Measurements from ENCODE around the gene RAB9B.
"Not testable (repeated sequence)": the region's sequence is repeated elsewhere in the genome, so short reads cannot be mapped to it uniquely, and the experiment has no call there.

RAB9B gene, protein sequence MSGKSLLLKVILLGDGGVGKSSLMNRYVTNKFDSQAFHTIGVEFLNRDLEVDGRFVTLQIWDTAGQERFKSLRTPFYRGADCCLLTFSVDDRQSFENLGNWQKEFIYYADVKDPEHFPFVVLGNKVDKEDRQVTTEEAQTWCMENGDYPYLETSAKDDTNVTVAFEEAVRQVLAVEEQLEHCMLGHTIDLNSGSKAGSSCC

DNA sequence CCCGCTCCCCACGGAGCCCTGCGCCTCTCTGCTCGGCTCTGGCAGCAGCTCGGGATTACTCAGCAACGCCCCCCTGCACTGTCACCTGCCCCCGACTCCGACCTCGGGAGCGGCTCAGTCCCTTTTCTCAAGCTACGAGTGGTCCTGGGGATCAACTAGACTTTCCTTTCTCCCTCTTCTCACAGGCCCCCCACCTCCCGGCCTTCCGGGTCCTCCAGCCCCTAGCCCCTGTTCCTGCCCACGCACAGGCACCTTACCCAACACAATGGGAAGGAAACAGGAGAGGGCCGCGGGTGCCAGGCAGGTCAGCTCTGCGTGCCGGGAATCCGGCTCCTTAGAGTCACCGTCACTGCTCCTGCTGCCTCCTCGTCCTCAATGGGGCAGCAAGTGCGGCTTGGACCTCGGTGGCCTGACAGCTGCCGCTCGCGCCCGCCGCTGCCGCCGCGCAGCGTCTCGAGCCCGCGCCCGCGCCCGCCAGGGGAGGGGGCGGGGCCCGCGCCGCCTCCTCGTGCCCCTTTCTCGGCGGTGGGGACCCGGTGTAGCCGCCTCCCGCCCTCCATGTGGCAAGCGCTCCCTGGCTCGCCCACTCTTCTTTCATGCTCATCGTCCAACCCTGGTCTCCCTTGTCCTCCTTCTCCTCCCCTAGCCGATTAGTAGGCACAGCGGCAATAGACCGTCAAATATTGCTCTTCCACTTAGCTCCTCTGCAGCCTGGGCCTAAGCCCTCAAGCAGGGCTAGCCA is at the start of gene RAB9B:
RAB9B (minus strand) TSS at position 455 of the 742 bp plus-strand sequence. CDS start 6,473 bp downstream, outside the sequence.
- peak; percentile 41 for DNase-seq

DNA sequence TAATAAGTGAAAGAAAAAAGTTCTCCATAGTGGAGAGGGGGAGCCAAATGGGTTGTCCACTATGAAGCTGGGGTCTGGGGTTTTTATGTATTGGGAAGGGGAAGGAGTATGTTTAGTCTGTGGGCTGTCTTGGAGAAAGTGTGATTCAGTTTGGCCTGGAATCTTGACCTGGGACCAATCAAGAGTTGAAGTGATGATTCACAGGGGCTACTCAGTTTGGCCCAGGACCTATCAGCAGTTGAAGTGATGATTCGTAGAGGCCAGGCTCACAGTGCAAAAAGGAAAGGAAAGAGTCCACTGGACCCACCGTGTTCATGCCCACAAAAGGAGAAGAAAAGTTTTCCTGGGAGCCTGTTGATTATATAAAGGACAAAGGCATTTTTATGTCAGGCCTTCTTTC is 47.3 kb upstream of the RAB9B start:
- no peak for DNase-seq

DNA sequence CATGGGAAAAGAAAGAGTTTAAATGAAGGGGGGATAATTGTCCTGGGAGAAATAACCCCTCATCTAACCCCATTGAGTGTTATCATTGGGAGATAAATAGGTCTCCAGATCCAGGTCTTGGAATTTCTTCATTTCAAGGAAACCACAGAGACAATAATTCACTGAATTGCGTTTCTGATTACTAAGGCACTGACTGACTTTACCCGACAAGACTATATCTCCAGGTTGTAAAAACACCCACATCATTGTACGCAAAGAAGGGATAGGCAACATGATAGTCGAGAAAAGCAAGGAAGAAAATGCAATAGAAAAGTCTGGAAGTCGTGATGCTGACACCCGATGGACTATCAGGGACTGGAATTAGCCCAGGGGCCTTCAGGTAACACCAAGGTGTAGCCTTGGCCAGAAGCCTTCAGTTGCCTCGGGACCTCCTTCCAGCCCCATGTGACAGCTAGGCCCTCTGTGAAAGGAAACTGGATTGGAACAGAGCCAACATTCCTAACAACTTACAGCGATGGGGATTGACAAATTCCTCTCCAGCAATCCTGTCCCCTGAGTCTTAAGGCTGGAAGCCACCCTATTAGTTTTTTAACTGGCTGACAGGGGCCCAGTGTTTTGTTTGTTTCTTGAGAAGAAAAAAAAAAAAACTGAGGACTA is 46.5 kb upstream of the RAB9B start:
- DNase-seq = no peak

DNA sequence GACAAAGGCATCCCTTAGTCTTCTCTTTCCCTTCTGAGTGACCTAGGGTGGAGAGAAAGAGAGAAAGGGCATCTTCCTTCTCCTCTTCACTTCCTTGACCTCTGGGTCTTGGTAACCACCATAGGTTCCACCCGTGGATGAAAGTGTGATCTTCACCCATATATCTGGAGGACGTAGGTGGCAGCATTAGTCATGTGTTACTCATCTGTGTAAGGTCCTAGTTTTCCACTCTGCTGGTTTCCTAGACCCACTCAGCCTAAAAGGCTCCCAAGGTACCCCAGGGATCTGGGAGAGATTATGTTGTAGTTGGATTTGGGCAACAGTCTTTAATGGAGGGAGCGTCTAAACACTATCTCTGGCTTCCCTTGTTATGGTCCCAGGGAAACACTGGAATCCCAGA is 45.5 kb upstream of the RAB9B start:
- DNase-seq = no peak

DNA sequence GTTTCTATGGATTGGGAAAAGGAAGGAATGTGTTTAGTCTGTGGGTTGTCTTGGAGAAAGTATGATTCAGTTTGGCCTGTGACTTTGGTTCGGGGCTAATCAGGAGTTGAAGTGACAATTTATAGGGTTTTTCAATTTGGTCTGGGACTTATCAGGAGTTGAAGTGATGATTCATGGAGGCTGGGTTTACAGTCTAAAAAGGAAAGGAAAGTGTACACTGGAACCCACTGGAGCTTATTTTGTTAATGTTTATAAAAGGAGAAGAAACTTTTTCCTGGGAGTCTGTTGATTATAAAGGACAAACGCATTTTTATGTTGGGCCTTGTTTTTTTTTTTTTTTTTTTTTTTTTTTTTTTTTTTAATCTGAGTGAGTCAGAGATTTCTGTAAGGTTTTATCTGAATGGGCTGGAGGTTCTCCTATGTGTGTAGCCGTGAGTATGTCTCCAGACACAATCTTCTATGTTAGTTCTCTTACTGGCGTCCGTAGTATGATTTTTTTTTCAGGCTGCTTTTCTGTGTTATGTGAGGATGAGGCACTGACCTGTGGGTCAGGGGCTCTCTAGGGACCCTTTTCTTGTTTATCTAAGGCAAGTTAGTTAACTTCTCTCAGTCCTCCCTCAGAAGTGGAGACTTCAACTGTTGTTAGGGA is 33.0 kb upstream of the RAB9B start:
- no peak for DNase-seq

DNA sequence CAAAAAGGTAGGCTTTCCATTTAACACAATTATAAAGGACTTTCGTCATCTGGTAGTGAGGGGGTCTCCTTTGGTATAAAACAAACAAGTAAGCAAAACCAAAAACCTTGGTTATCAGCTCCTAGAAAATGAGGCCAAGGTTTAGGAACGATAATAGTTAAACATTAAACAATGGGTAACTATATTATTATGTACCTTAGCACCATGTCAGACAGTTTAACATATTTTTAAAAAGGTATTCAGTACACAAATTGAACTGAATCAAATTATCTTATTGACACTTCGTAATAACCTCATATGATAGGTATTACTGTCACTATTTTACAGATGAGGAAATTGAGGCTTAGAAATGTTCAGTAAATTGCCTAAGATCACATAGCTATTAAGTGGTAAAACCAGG is 32.1 kb upstream of the RAB9B start:
- no peak for DNase-seq

DNA sequence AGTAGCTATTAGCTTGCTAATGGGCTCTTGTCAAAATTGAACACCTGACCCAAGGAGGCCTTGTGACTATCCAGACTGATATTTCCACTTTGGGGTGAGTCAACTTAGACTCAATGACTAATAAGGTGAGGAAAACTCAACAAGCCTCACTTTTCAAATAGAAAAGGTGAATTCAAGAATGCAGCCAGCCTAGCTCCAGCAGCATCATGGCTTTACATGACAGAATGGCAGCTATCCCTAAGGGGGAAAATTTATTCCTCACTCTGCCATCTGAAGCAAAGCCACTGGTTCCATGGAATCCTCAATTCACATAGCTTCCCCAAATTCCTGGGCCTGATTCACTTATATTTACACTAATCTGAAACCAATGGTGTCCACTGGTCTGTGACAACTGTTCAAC is 29.1 kb upstream of the RAB9B start:
- DNase-seq = no peak

DNA sequence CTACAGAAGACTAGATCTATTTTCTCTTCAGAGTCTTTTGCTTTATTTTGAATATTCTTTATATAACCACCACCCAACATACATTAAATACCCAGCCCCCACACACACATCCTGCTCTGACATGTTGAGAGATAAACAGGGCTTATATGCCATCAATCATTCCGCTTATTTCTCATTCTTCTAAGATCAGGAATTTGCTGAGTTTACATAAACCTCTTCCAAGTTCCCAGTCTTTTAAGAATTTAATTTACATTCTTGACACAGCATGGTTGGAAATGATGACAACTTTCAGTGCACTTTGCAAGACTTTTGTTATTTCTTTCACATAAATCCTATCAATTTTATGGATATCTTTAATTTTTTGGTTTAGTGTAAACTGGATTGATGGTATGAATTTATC is 17.5 kb upstream of the RAB9B start:
- no peak for DNase-seq

DNA sequence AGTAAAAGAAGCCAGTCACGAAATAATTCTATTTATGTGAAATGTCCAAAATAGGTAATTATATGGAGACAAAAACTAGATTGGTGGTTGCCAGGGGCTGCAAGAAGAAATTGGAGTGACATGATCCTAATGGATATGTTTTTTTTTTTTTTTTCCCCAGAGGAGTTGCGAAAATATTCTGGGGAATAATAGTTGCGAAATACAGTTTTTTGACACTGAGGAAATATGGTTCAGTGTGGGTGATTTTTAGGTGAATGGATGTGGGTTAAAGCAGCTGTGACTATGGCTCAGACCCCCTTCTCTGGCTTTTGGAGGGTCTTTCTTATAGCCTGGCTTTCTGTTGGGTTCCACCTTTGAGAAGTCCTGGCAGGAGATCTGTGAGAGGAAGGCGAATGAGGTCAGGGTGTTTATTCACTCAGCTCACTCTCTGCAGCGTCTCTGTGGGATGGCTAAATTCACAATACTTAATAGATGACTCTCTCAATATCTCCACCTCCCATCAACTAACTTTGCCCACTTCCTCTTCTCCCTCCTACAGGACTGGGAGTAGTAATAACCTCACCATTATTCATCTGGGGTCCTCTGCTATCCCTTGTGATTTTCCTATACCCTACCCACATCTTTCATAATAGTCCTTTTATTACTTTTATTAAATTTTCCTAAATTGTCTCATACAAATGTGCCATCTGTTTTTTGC is 15.3 kb upstream of the RAB9B start:
- no peak for DNase-seq

DNA sequence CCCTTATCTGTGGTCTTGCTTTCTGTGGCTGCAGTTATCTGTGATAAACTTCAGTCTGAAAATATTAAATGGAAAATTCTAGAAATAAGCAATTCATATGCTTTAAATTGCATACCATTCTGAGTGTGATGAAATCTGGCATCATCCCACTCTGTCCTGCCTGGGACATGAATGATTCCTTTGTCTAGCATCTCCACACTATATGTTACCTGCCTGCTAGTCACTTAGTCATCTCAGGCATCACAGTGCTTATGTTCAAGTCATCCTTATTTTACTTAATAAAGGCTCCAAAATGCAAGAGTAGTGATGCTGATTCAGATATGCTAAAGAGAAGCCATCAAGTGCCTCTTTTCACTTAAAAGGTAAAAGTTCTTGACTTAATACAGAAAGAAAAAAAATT is 14.3 kb upstream of the RAB9B start:
- DNase-seq = no peak

DNA sequence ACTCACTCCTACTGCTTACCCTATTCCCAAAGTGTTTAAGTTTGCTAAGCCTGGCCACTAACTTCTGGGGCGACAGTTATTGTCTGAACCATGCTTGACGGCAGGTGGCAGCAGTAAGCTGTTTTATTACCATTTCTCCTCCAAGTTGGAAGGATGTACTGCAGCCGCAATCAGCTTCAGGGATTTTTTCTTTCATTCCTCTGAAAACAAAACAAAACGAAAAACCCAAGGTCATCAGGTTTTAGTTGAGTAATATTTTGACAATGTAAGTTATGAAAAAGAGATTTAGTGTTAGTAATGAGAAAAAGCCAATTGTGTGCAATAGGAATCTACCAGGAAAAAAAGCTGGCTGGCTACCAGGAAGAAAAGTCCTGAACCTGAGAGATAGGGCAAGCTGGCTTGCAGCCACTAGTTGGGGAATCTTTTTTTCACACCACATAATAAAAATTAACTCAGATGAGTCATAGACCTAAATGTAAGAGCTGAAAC is 13.2 kb upstream of the RAB9B start:
- peak; percentile 38 for DNase-seq

DNA sequence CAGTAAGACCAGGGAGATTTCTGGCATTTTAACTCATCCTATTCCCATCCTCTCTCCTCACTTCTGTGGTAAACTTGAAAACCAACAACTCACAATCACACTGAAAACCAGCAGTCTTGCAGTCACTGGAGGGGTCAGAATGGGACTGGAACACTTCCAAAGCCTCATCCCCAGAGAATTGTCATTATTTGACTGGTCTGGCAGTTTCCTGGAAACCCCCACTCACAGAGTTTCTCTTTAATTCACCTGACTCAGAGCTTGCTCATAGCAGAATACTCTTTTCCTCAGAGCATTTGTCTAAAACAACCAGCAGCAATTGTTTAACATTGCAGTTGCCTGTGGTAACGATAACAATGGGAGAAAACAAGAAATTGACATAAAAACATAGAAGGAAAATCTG is 7.3 kb upstream of the RAB9B start:
- no peak for DNase-seq

DNA sequence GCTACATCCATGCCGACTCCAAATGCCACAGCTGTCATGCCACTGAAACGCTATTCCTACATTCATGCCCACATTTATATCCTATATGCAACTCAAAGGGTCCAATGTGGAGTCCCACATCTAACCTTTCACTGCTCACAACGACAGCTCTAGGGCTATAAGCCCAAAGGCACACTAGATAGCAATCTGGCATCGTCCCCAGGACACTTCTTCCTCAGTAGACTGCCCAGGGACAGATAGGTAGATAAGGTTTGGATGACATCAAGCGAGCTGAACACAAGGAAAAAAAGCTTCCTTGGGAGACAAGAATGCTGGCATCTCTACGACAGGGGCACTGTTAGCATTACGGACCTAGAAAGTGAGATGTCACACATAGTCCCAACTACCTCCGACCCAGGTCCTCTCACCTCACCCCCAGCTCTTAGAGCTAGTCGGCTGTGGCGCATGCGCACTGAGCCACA is 685 bp downstream of the RAB9B start:
- DNase-seq = peak; percentile 36

DNA sequence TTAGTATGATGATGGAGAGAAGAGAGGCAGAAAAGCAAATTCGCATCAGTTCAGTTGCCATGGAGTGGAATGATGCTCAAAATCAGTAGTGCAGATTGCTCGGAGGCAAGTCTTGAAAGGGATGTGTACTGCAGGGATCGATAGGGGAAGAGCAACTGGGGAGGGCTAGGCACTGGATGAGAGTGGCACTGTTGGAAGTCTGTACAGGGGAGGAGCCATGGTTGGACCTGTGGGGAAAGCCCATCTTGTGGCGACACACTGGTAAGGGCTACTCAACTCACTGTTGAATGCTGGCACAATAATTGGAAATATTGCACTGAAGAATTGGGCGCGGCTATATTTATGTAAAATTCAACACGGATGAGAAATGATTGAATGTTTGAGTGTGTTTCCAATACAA is 1.2 kb downstream of the RAB9B start:
- DNase-seq = peak; percentile 14

DNA sequence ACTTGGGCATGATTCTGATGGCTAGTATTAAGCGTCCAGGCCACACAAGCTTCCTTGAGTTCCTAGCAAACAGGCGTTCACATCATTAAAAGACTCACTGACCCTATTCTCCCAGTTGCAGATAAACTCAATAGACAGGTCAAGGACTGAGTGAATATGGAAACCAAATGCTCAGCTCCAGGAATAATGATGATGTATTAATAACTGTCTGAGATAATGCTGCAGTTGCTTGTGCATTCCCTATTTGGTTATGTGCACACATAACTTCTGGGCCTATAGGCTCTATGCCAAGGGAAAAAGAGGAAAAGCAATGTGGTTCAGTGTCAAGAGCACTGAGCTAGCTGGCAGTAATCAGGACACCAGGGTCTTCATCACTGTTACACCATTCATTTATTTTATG is 3.5 kb downstream of the RAB9B start:
- DNase-seq = no peak

DNA sequence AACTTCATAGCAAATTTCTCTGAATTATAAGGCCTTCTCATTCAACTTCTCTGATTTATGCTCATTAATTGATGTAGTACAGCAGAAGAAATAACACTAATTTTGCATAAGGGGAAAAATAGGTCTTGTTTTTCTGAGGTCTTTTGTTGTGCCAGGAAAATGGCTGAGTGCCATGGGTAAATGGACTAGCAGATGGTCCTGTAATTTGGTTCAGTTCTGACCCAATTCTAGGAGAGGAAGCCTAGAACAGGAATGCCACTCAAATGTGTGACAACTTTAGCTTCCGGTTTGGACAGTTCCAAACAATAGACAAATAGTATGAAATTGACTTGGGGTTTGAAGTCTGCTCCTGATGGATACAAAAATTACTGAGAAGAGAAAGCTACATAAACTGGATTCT is 6.2 kb downstream of the RAB9B start:
- DNase-seq = no peak

DNA sequence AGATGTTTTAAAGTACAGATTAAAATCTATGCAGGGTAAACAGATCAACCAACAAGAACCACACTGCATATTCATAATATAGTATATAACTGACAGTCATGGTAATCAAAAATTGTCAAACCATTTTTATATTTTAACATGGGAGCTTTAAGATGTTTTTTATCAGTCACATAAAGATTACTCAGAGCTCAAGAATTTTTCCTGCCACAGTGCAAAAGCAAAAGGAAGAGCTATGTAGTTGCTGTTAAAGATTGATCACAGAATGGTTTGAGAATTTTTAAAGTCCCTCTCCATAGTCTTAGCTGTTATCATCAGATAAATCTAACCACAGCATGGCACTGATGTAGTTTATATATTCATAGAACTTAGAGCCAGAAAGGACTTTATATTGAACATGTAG is 8.5 kb downstream of the RAB9B start:
- no peak for DNase-seq

DNA sequence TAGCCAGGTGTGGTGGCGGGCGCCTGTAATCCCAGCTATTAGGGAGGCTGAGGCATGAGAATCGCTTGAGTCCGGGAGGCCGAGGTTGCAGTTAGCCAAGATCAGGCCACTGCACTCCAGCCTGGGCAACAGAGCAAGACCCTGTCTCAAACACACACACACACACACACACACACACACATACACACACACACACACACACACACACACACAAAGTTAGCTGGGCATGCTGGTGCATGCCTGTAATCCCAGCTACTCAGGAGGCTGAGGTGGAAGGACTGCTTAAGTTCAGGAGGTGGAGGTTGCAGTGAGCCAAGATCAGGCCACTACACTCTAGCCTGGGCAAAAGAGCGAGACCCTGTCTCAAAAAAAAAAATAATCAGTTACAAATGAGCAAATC is 11.3 kb downstream of the RAB9B start:
- DNase-seq = not testable (repeated sequence)

DNA sequence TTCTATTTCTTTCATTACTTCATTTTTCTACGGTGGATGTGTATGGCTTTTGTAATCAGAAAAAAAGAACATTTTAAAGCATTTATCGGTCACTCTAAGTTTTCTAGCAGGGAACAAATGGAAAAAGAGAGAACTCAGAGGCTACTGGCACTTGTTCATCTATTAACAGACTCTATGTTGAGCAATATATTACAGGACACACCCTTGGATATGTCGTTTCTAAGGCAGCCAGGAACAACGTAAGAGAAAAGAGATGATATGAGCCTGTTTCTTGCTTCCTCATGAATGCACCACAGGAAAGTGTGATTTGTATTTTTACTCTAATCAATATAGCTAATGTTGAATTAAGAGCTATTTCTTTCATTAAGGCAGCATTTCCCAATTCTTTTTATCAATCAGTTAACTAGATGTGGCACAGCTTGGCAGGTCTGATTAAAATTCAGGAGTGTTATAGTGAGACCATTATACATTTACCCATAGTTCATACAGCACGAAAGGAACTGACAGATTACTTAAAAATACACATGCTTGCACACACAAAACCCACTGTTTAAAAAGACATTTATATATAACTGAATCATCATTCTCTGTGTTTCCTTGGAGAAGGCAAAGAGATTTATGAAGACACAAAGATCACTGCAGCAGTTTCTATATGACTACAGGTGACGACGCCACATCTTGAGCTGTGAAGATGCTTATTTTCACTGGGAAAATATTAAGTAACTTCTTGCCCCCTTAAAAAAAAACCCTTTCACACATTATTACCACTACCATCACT is 13.0 kb downstream of the RAB9B start:
- DNase-seq = no peak

DNA sequence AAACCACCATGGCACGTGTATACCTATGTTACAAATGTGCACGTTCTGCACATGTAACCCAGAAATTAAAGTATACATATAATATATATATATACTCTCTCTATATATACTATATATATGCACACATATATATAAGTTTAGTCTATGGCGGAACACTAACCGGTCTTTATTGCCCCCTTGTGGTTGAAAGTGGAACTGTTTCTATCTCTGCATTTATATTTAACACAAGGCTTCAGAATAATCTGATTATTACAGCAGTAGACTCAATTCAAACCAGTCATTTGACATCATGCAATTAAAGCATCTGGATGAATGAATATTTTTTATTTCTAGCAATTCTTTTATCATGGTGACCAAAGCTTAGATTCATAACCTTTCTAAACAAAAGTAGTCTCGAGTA is 14.6 kb downstream of the RAB9B start:
- DNase-seq = peak; percentile 54

DNA sequence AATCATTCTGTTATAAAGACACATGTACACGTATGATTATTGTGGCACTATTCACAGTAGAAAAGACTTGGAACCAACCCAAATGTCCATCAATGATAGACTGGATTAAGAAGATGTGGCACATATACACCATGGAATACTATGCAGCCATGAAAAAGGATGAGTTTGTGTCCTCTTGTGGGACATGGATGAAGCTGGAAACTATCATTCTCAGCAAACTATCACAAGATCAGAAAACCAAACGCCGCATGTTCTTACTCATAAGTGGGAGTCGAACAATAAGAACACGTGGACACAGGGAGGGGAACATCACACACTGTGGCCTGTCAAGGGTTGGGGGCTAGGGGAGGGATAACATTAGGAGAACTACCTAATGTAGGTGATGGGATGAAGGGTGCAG is 15.0 kb downstream of the RAB9B start:
- DNase-seq = not testable (repeated sequence)

DNA sequence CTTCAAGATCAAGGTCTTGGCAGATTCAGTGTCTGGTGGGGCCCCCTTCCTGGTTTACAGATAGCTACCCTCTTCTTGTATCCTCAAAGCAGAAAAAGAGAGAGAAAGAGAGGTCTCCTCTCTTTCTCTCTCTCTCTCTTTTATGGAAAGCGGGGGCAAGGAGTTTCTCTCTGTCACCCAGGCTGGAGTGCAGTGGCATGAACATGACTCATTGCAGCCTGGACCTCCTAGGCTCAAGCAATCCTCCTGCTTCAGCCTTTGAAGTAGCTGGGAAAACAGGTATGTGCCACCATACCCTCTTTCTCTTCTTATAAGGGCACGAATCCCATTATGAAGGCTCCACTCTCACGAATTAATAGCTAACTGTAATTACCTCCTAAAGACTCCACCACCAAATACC is 20.2 kb downstream of the RAB9B start:
- no peak for DNase-seq
